ENCODE data around the gene TTLL10.
A peak's percentile ranks its signal among the peaks of the same experiment; 100 is the strongest.

Gene TTLL10

DNA sequence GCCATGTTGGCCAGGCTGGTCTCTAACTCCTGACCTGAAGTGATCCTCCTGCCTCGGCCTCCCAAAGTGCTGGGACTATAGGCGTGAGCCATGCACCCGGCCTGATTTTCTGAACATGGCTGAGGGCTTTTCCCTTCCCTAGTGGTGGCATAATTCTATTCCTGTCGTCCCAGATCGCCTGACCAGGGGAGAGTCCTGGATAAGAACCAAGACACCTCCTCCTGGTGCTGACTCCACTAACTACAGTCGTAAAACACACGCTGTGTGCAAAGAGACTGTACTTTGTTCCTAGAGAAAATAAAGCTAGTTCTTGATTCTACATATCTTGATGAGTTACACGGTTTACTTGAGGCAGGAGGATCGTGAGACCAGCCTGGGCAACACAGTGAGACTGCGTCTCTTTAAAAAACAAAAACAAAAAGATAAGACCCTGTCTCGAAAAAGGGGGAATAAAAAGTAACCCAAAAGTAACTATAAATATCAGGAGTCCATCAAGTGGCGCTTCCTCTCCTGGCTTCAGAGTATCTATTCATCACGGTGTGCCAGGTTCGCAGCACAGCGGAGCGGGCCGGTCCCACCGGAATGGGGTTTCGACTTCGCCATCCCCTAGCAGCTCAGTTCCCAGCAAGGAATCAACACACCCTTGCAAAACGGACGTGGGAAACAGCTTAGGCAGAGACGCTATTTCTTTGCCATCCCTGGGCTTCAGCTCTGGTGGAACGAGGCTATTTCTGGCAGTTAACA lies 57.1 kb downstream of the TTLL10 start:
- H3K36me3 ChIP-seq (ENCODE audit: control insufficient read depth in 2 of 2, insufficient read depth in 2 of 2, low read length in 2 of 2) = peaks cover 6 to 20% of the 10 kb centered on the region in 2 donors

GRCh38 chr1:1231400-1232207 lies 57.9 kb downstream of the TTLL10 start, which contains the start of gene SDF4:
Gene SDF4, minus strand, starts transcription at chr1:1232001. Its CDS starts 3,229 bp downstream, at chr1:1228772.
- Histone ChIP-seq H3K4me3 (ENCODE audit: low read length in 2 of 2) (peak within 1 kb of the TSS; percentile 68 to 96), H3K36me3 (ENCODE audit: control insufficient read depth in 2 of 2, insufficient read depth in 2 of 2, low read length in 2 of 2) (peaks cover 5 to 20% of the 10 kb centered on the region in 2 donors), H3K9ac (ENCODE audit: low read length in 2 of 2) (peak within 1 kb of the TSS; percentile 81 to 93), H3K27ac (ENCODE audit: low read length) (peak within 1 kb of the TSS; percentile 76), H3K9me3 (ENCODE audit: control insufficient read depth in 2 of 2, low read length in 2 of 2) (no peaks in the 10 kb centered on the region), H3K27me3 (ENCODE audit: control insufficient read depth in 1 of 2, insufficient read depth in 2 of 2, low read length in 2 of 2) (no peaks in the 10 kb centered on the region), H3K4me1 (ENCODE audit: control insufficient read depth, insufficient read depth, low read length) (peaks cover 38% of the 10 kb centered on the region)

More for the DNA sequence above, 57.1 kb downstream of the TTLL10 start:
- Histone ChIP-seq H3K4me3 (ENCODE audit: low read length in 2 of 2) (peak overlapping the region; percentile 68 to 96), H3K9ac (ENCODE audit: low read length in 2 of 2) (peak overlapping the region; percentile 81 to 93), H3K9me3 (ENCODE audit: control insufficient read depth in 2 of 2, low read length in 2 of 2) (no peaks in the 10 kb centered on the region), H3K27ac (ENCODE audit: low read length) (peak overlapping the region; percentile 76), H3K4me1 (ENCODE audit: control insufficient read depth, insufficient read depth, low read length) (peaks cover 38% of the 10 kb centered on the region), H3K27me3 (ENCODE audit: control insufficient read depth in 1 of 2, insufficient read depth in 2 of 2, low read length in 2 of 2) (no peaks in the 10 kb centered on the region)

DNA sequence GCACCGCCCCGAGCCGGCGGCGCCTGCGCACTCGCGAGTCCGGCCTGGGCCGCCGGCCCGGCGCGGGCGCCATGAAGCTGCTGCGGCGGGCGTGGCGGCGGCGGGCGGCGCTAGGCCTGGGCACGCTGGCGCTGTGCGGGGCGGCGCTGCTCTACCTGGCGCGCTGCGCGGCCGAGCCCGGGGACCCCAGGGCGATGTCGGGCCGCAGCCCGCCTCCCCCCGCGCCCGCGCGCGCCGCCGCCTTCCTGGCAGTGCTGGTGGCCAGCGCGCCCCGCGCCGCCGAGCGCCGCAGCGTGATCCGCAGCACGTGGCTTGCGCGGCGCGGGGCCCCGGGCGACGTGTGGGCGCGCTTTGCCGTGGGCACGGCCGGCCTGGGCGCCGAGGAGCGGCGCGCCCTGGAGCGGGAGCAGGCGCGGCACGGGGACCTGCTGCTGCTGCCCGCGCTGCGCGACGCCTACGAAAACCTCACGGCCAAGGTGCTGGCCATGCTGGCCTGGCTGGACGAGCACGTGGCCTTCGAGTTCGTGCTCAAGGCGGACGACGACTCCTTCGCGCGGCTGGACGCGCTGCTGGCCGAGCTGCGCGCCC lies 58.6 kb downstream of the TTLL10 start, which contains the start of gene B3GALT6:
Gene B3GALT6 (plus strand): TSS at position 30 of the 588 bp plus-strand sequence. CDS start 42 bp downstream, at position 72.
- Histone ChIP-seq H3K4me1 (ENCODE audit: control insufficient read depth, insufficient read depth, low read length) (peaks cover 43% of the 10 kb centered on the region), H3K36me3 (ENCODE audit: control insufficient read depth in 2 of 2, insufficient read depth in 2 of 2, low read length in 2 of 2) (peaks cover 5 to 20% of the 10 kb centered on the region in 2 donors), H3K9ac (ENCODE audit: low read length in 2 of 2) (peak within 1 kb of the TSS; percentile 81 to 93), H3K9me3 (ENCODE audit: control insufficient read depth in 2 of 2, low read length in 2 of 2) (no peaks in the 10 kb centered on the region), H3K27ac (ENCODE audit: low read length) (peak within 1 kb of the TSS; percentile 76), H3K27me3 (ENCODE audit: control insufficient read depth in 1 of 2, insufficient read depth in 2 of 2, low read length in 2 of 2) (peaks cover 0 to 1% of the 10 kb centered on the region in 2 donors), H3K4me3 (ENCODE audit: low read length in 2 of 2) (peak within 1 kb of the TSS; percentile 68 to 96)

DNA sequence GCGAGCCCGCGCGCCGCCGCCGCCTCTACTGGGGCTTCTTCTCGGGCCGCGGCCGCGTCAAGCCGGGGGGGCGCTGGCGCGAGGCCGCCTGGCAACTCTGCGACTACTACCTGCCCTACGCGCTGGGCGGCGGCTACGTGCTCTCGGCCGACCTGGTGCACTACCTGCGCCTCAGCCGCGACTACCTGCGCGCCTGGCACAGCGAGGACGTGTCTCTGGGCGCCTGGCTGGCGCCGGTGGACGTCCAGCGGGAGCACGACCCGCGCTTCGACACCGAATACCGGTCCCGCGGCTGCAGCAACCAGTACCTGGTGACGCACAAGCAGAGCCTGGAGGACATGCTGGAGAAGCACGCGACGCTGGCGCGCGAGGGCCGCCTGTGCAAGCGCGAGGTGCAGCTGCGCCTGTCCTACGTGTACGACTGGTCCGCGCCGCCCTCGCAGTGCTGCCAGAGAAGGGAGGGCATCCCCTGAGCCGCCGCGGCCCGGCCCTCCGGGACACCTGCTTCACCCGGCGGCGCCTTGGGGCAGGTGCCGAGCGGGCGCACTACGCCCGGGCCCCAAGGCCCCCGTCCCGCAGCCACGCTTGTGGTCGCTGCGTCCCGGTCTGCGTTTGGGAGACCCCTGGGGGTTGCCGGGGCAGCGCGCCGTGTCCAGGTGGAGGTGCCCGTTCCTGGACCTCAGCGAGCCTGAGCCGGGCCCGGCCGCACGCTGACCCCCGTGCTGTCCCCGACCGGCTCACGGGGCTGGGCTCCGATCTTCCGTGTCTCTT lies 59.3 kb downstream of the TTLL10 start:
- Histone ChIP-seq H3K9ac (ENCODE audit: low read length in 2 of 2) (no peak overlapping the region), H3K4me1 (ENCODE audit: control insufficient read depth, insufficient read depth, low read length) (peaks cover 43% of the 10 kb centered on the region), H3K4me3 (ENCODE audit: low read length in 2 of 2) (peak overlapping the region; percentile 31 to 72), H3K9me3 (ENCODE audit: control insufficient read depth in 2 of 2, low read length in 2 of 2) (no peaks in the 10 kb centered on the region), H3K36me3 (ENCODE audit: control insufficient read depth in 2 of 2, insufficient read depth in 2 of 2, low read length in 2 of 2) (peaks cover 4 to 15% of the 10 kb centered on the region in 2 donors), H3K27ac (ENCODE audit: low read length) (no peak overlapping the region), H3K27me3 (ENCODE audit: control insufficient read depth in 1 of 2, insufficient read depth in 2 of 2, low read length in 2 of 2) (peaks cover 3 to 6% of the 10 kb centered on the region in 2 donors)

DNA sequence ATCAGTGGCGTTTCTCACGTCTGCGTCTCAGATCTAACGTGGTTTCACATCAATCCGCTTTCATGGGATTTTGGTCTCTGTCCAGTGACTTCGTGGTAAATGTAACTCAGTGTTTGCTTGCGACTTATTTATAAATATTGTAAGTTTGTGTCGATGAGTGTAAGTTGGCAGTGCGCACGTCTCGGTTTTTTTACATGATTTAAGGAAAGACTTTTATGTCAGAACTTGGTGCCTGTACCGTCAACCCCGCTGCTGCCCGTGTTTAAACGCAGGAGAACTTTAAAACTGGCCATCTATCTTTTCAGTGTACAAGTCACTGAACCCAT lies 59.9 kb downstream of the TTLL10 start:
- no peaks in the 10 kb centered on the region for H3K9me3 ChIP-seq (ENCODE audit: control insufficient read depth in 2 of 2, low read length in 2 of 2)
- H3K4me3 ChIP-seq (ENCODE audit: low read length in 2 of 2) = no peak overlapping the region
- no peak overlapping the region for H3K9ac ChIP-seq (ENCODE audit: low read length in 2 of 2)
- peaks cover 0 to 9% of the 10 kb centered on the region in 2 donors for H3K36me3 ChIP-seq (ENCODE audit: control insufficient read depth in 2 of 2, insufficient read depth in 2 of 2, low read length in 2 of 2)
- H3K4me1 ChIP-seq (ENCODE audit: control insufficient read depth, insufficient read depth, low read length) = peaks cover 41% of the 10 kb centered on the region
- no peak overlapping the region for H3K27ac ChIP-seq (ENCODE audit: low read length)
- H3K27me3 ChIP-seq (ENCODE audit: control insufficient read depth in 1 of 2, insufficient read depth in 2 of 2, low read length in 2 of 2) = peaks cover 9 to 12% of the 10 kb centered on the region in 2 donors

DNA sequence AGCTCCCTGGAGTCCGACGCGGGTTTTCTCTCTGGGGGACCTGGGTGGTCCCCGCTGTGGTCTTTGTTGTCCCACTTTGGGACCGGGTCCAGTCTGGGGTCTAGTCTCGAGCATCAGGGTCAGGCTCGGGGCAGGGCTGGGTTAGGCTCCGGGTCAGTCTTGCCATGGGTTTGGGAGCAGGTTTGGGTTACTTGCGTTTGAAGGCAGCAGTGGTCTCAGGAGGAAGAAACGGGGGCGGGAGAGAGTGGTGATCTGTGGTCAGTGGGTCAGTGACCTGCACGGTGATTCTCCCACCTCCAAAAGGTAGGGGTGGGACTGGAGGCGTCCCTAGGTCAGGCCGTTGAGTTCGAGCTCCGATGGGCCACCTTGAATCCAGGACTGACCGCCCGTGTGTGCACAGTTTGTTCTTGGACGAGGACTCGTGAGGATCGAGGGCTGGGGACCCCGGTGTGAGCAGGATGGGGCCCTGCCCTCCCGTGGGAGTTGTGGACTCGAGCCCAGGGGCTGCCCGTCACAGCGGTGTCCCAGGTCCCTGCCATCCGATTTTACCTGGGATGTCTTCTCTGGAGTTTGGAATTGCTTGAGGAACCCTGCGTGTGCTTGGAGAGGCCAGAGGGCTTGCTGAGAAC lies 60.6 kb downstream of the TTLL10 start:
- H3K4me1 ChIP-seq (ENCODE audit: control insufficient read depth, insufficient read depth, low read length) = peaks cover 39% of the 10 kb centered on the region
- H3K27ac ChIP-seq (ENCODE audit: low read length) = no peak overlapping the region
- H3K27me3 ChIP-seq (ENCODE audit: control insufficient read depth in 1 of 2, insufficient read depth in 2 of 2, low read length in 2 of 2) = peaks cover 10 to 17% of the 10 kb centered on the region in 2 donors
- H3K36me3 ChIP-seq (ENCODE audit: control insufficient read depth in 2 of 2, insufficient read depth in 2 of 2, low read length in 2 of 2) = peaks cover 0 to 7% of the 10 kb centered on the region in 2 donors
- no peaks in the 10 kb centered on the region for H3K9me3 ChIP-seq (ENCODE audit: control insufficient read depth in 2 of 2, low read length in 2 of 2)
- no peak overlapping the region for H3K4me3 ChIP-seq (ENCODE audit: low read length in 2 of 2)
- no peak overlapping the region for H3K9ac ChIP-seq (ENCODE audit: low read length in 2 of 2)

DNA sequence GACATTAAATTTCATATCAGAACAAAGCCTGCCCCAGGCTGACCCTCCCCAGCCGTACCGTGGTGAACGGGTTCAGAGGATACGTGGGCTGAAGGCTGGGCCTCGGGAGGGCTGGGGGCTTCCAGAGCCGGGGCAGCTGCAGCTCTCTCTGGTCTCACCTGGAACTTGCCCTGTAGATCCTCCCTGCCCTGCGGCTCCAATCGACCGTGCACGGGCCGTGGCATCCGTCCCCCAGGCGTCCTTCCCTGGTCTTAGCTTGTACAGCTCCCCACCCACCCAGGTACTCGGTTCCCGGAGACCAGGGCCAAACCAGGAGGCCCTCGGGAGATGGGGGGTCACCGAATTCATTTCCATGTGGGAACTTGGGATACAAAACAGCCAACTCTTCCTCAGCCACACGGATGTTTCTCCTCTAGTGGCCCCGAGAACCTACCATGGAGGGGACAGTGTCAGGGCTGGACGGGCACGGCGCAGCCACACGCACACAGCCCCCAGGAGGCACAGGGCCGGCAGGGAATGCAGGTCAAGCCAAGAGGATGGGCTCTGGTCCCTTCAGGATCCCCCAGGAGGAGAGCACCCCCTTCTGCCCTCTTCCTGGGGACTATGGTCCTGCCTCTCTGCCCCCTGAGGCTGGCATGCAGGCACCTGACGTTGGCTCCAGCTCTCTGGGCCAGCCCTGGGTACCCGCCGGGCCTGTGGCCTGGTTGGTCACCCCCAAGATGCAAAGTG lies 61.5 kb downstream of the TTLL10 start:
- H3K4me3 ChIP-seq (ENCODE audit: low read length in 2 of 2) = no peak overlapping the region
- no peak overlapping the region for H3K27ac ChIP-seq (ENCODE audit: low read length)
- peaks cover 14 to 26% of the 10 kb centered on the region in 2 donors for H3K27me3 ChIP-seq (ENCODE audit: control insufficient read depth in 1 of 2, insufficient read depth in 2 of 2, low read length in 2 of 2)
- peaks cover 0 to 7% of the 10 kb centered on the region in 2 donors for H3K36me3 ChIP-seq (ENCODE audit: control insufficient read depth in 2 of 2, insufficient read depth in 2 of 2, low read length in 2 of 2)
- peaks cover 30% of the 10 kb centered on the region for H3K4me1 ChIP-seq (ENCODE audit: control insufficient read depth, insufficient read depth, low read length)
- no peaks in the 10 kb centered on the region for H3K9me3 ChIP-seq (ENCODE audit: control insufficient read depth in 2 of 2, low read length in 2 of 2)
- no peak overlapping the region for H3K9ac ChIP-seq (ENCODE audit: low read length in 2 of 2)

GRCh38 chr1:1236176-1236763 lies 62.6 kb downstream of the TTLL10 start:
- Histone ChIP-seq H3K4me3 (ENCODE audit: low read length in 2 of 2) (no peak overlapping the region), H3K9ac (ENCODE audit: low read length in 2 of 2) (no peak overlapping the region), H3K27ac (ENCODE audit: low read length) (no peak overlapping the region), H3K4me1 (ENCODE audit: control insufficient read depth, insufficient read depth, low read length) (peaks cover 20% of the 10 kb centered on the region), H3K27me3 (ENCODE audit: control insufficient read depth in 1 of 2, insufficient read depth in 2 of 2, low read length in 2 of 2) (peaks cover 16 to 28% of the 10 kb centered on the region in 2 donors), H3K9me3 (ENCODE audit: control insufficient read depth in 2 of 2, low read length in 2 of 2) (no peaks in the 10 kb centered on the region), H3K36me3 (ENCODE audit: control insufficient read depth in 2 of 2, insufficient read depth in 2 of 2, low read length in 2 of 2) (peaks cover 0 to 7% of the 10 kb centered on the region in 2 donors)

Measured in stomach smooth muscle (tissue), 2 donors.